GM19467 (cell line): ENCODE results near the gene RSAD1.
"Not testable (repeated sequence)": the region's sequence is repeated elsewhere in the genome, so short reads cannot be mapped to it uniquely, and the experiment has no call there.

Experiments used
- ATAC-seq: cut with Tn5 transposase; IDR thresholded peaks from one replicate; pipeline ENCODE4 v1.9.1; 2021; ENCODE audit warnings: mild to moderate bottlenecking, moderate library complexity; ENCODE audit not compliant: unreplicated experiment

RSAD1 gene

GRCh38 chr17:50471009-50471905 is 7.4 kb upstream of the RSAD1 start:
- no peak for ATAC-seq

GRCh38 chr17:50472286-50472685 is 6.4 kb upstream of the RSAD1 start:
- ATAC-seq: no peak

GRCh38 chr17:50472761-50473161 is 5.9 kb upstream of the RSAD1 start:
- not testable (repeated sequence) for ATAC-seq

- no peak for ATAC-seq
Measured at GRCh38 chr17:50473901-50474300, 4.8 kb upstream of the RSAD1 start.

GRCh38 chr17:50474523-50474922 is 4.1 kb upstream of the RSAD1 start:
- no peak for ATAC-seq

- no peak for ATAC-seq
Measured at GRCh38 chr17:50475362-50475761, 3.3 kb upstream of the RSAD1 start.

- not testable (repeated sequence) for ATAC-seq
Measured at GRCh38 chr17:50475775-50476544, 2.7 kb upstream of the RSAD1 start.

- ATAC-seq: no peak
Measured at GRCh38 chr17:50476545-50477315, 1.9 kb upstream of the RSAD1 start.

GRCh38 chr17:50477976-50478375 is 684 bp upstream of the RSAD1 start:
- ATAC-seq: no peak

- ATAC-seq: no peak
Measured at GRCh38 chr17:50479522-50480141, 972 bp downstream of the RSAD1 start.

GRCh38 chr17:50480142-50480764 is 1.6 kb downstream of the RSAD1 start:
- no peak for ATAC-seq

GRCh38 chr17:50480854-50481490 is 2.3 kb downstream of the RSAD1 start:
- no peak for ATAC-seq

- no peak for ATAC-seq
Measured at GRCh38 chr17:50481648-50482047, 3.0 kb downstream of the RSAD1 start.

- ATAC-seq: no peak
Measured at GRCh38 chr17:50482110-50482509, 3.5 kb downstream of the RSAD1 start.

- peak; percentile 34 for ATAC-seq
Measured at GRCh38 chr17:50482516-50482915, 3.9 kb downstream of the RSAD1 start.

GRCh38 chr17:50483266-50483665 is 4.6 kb downstream of the RSAD1 start:
- ATAC-seq: no peak

- ATAC-seq: no peak
Measured at GRCh38 chr17:50484386-50485155, 5.9 kb downstream of the RSAD1 start.

- no peak for ATAC-seq
Measured at GRCh38 chr17:50487213-50488096, 8.8 kb downstream of the RSAD1 start.
